Fibroblast of peridontal ligament (primary cell): ENCODE data around the gene DHRS12.

Source experiments
- DNase-seq: peaks from one replicate; pipeline ENCODE4 v3.0.0-alpha.2; 2010; ENCODE audit errors: extremely low read depth

The DHRS12 gene

GRCh38 chr13:51803422-51804294 is at the start of gene DHRS12:
TSS of gene DHRS12 (minus strand) at chr13:51804163. CDS start at chr13:51799659, 4,504 bp downstream.
- DNase-seq = peak; percentile 64

GRCh38 chr13:51849145-51850101 is 45.5 kb upstream of the DHRS12 start:
- DNase-seq = no peak

- DNase-seq = peak; percentile 50
These were observed 44.7 kb upstream of the DHRS12 start for GRCh38 chr13:51848674-51849073.

GRCh38 chr13:51846756-51847155 is 42.8 kb upstream of the DHRS12 start:
- DNase-seq = no peak

- no peak for DNase-seq
These were observed 41.8 kb upstream of the DHRS12 start for GRCh38 chr13:51845574-51846318.

GRCh38 chr13:51844862-51845573 is 41.1 kb upstream of the DHRS12 start, which contains the start of gene TMEM272:
TSS of gene TMEM272 (minus strand) at chr13:51845177. CDS start at chr13:51838530, 6,647 bp downstream.
- peak; percentile 10 for DNase-seq

GRCh38 chr13:51843529-51843928 is 39.6 kb upstream of the DHRS12 start:
- DNase-seq = no peak

- no peak for DNase-seq
These were observed 37.8 kb upstream of the DHRS12 start for GRCh38 chr13:51841732-51842131.

GRCh38 chr13:51840917-51841316 is 37.0 kb upstream of the DHRS12 start:
- DNase-seq = no peak

- DNase-seq = no peak
These were observed 36.0 kb upstream of the DHRS12 start for GRCh38 chr13:51839711-51840540.

- DNase-seq = peak; percentile 45
These were observed 34.4 kb upstream of the DHRS12 start for GRCh38 chr13:51838240-51838846.

GRCh38 chr13:51837016-51837415 is 33.1 kb upstream of the DHRS12 start:
- no peak for DNase-seq

- no peak for DNase-seq
These were observed 30.7 kb upstream of the DHRS12 start for GRCh38 chr13:51834581-51835171.

- no peak for DNase-seq
These were observed 30.0 kb upstream of the DHRS12 start for GRCh38 chr13:51833980-51834379.

- DNase-seq = peak; percentile 57
These were observed 28.6 kb upstream of the DHRS12 start for GRCh38 chr13:51832471-51833152.

GRCh38 chr13:51831519-51831918 is 27.6 kb upstream of the DHRS12 start:
- DNase-seq = no peak

- DNase-seq = no peak
These were observed 25.6 kb upstream of the DHRS12 start for GRCh38 chr13:51829568-51829899.

GRCh38 chr13:51828730-51829567 is 25.0 kb upstream of the DHRS12 start:
- DNase-seq = no peak
